Chondrocyte (in vitro differentiated cells): Measurements from ENCODE around the gene RAP1GAP. TPM values are rescaled to one million over a fixed set of nuclear protein-coding genes. Genes with fewer than 3 reads are reported as not detected.
"Not testable (repeated sequence)": the region's sequence is repeated elsewhere in the genome, so short reads cannot be mapped to it uniquely, and the experiment has no call there.

Source experiments
- DNase-seq: peaks from one replicate; pipeline ENCODE4 v3.0.0; 2021; ENCODE audit warnings: mixed read lengths, low spot score
- H3K27ac Mint-ChIP-seq: one replicate; pipeline ENCODE4 v1.8.0; 2021; ENCODE audit warnings: mild to moderate bottlenecking, moderate library complexity, mixed read lengths; ENCODE audit not compliant: unreplicated experiment
- H3K27me3 Mint-ChIP-seq: 2 replicates; pipeline ENCODE4 v1.8.0; 2021; ENCODE audit warnings: low read depth, mixed read lengths
- H3K36me3 Mint-ChIP-seq: 2 replicates; pipeline ENCODE4 v1.8.0; 2021; ENCODE audit warnings: low read depth, mixed read lengths
- H3K4me1 Mint-ChIP-seq: 2 replicates; pipeline ENCODE4 v1.8.0; 2021; ENCODE audit warnings: low read depth, mild to moderate bottlenecking, mixed read lengths
- H3K4me3 Mint-ChIP-seq: one replicate; pipeline ENCODE4 v1.8.0; 2021; ENCODE audit warnings: mild to moderate bottlenecking, moderate library complexity, mixed read lengths; ENCODE audit not compliant: unreplicated experiment
- H3K9me3 Mint-ChIP-seq: 2 replicates; pipeline ENCODE4 v1.8.0; 2021; ENCODE audit warnings: low read depth, mixed read lengths
- total RNA-seq: library from RNA; stranded (reverse); gene quantifications from 3 replicates; pipeline ENCODE4 v1.2.1, GENCODE V29; 2021
- TF ChIP-seq, protein P1 (sequence below): fragments of 200-600 bp; sonication (generic); IDR thresholded peaks from 2 replicates; pipeline ENCODE4 v1.5.0; 2021; ENCODE audit warnings: antibody characterized with exemption, mild to moderate bottlenecking, moderate library complexity

Gene RAP1GAP
- total RNA-seq, 1 donor from 2014 or later, result 1.8 TPM

DNA sequence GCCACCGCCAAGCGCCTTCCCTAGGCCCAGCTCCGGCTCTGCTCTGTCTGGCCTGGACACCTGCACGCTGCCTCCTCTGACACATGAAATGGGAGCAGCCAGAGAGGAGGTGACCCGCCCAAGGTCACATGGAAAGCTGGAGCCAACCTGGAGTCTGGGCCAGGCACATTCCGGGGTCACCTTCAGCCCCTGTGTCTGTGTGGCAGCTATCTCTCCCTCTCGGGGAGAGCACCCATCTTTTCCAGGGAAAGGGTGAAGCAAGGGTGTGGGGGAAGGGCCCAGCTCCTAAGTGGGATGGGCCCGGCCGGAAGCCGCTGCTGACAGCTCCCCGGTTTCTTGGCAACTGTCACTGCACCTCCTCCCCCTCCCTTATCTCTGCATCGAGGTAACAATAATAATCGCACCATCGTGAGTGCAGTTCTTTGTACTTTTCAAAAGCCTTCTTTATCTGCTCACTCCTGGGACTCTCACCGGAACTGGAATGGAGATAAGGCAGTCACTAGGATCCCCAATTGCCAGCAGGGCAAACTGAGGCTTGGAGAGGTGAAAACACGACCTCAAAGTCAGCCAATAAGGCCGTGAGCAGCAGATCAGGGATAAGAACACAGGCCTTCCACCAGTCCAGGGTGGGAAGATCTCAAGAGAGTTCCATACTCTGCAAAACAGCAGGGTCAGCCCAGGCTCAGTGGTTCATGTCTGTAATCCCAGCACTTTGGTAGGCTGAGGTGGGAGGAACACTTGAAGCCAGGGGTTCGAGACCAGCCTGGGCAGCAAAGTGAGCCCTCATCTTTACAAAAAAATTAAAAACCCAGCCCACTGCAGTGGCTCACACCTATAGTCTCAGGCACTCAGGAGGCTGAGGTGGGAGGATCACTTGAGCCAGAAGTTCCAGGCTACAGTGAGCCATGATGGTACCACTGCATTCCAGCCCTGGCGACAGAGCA lies 36.9 kb downstream of the RAP1GAP start:
- H3K4me3 Mint-ChIP-seq, result no peak overlapping the region

DNA sequence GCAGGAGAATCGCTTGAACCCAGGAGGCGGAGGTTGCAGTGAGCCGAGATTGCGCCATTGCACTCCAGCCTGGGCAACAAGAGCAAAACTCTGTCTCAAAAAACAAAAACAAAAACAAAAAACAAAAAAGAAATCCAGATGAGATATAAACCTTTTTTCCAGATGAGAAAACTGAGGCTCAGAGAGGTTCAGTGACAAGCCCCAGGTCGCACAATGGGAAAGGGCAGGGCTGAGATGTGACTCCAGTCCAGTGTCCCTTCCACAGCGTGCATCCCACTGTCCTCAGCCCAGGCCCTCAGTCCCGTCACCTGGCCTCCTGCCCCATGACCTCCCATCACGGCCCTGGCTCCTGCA lies 37.6 kb downstream of the RAP1GAP start:
- DNase-seq, H3K4me1 Mint-ChIP-seq, H3K36me3 Mint-ChIP-seq, H3K27ac Mint-ChIP-seq, H3K4me3 Mint-ChIP-seq, H3K9me3 Mint-ChIP-seq: not testable (repeated sequence)
- peaks cover 18% of the 10 kb centered on the region for H3K27me3 Mint-ChIP-seq

More for the DNA sequence above, 36.9 kb downstream of the RAP1GAP start:
- Mint-ChIP-seq H3K36me3 (no peaks in the 10 kb centered on the region), H3K9me3 (no peaks in the 10 kb centered on the region), H3K27ac (no peak overlapping the region), H3K4me1 (no peaks in the 10 kb centered on the region), H3K27me3 (peaks cover 18% of the 10 kb centered on the region)
- no peak for DNase-seq
- TF ChIP-seq, protein P1, sequence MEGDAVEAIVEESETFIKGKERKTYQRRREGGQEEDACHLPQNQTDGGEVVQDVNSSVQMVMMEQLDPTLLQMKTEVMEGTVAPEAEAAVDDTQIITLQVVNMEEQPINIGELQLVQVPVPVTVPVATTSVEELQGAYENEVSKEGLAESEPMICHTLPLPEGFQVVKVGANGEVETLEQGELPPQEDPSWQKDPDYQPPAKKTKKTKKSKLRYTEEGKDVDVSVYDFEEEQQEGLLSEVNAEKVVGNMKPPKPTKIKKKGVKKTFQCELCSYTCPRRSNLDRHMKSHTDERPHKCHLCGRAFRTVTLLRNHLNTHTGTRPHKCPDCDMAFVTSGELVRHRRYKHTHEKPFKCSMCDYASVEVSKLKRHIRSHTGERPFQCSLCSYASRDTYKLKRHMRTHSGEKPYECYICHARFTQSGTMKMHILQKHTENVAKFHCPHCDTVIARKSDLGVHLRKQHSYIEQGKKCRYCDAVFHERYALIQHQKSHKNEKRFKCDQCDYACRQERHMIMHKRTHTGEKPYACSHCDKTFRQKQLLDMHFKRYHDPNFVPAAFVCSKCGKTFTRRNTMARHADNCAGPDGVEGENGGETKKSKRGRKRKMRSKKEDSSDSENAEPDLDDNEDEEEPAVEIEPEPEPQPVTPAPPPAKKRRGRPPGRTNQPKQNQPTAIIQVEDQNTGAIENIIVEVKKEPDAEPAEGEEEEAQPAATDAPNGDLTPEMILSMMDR, result no peak

GRCh38 chr1:21630571-21631343 lies 38.4 kb downstream of the RAP1GAP start:
- Mint-ChIP-seq H3K4me1 (no peaks in the 10 kb centered on the region), H3K27me3 (peaks cover 18% of the 10 kb centered on the region), H3K4me3 (no peak overlapping the region), H3K27ac (no peak overlapping the region), H3K9me3 (no peaks in the 10 kb centered on the region), H3K36me3 (no peaks in the 10 kb centered on the region)
- no peak for DNase-seq
- TF ChIP-seq, protein P1, result no peak

DNA sequence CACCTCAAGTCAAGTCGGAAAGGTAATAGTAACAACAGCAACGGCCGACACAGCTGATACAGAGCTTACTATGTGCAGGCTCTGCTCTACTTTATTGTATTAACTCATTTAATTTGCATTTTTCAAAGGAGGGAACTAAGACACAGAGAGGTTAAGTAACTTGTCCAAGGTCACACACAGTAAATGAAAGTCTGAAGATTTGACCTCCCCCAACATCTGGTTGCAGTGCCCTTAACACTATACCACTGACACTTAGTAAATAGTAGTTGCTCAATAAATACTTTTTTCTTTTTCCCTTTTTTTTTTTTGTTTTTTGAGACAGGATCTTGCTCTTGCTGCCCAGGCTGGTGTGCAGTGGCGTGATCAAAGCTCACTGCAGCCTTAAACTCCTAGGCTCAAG lies 39.2 kb downstream of the RAP1GAP start:
- Mint-ChIP-seq H3K27me3 (peaks cover 18% of the 10 kb centered on the region), H3K4me3 (no peak overlapping the region), H3K4me1 (no peaks in the 10 kb centered on the region), H3K9me3 (no peaks in the 10 kb centered on the region), H3K27ac (no peak overlapping the region), H3K36me3 (no peaks in the 10 kb centered on the region)
- DNase-seq, result no peak
- TF ChIP-seq, protein P1, result no peak

DNA sequence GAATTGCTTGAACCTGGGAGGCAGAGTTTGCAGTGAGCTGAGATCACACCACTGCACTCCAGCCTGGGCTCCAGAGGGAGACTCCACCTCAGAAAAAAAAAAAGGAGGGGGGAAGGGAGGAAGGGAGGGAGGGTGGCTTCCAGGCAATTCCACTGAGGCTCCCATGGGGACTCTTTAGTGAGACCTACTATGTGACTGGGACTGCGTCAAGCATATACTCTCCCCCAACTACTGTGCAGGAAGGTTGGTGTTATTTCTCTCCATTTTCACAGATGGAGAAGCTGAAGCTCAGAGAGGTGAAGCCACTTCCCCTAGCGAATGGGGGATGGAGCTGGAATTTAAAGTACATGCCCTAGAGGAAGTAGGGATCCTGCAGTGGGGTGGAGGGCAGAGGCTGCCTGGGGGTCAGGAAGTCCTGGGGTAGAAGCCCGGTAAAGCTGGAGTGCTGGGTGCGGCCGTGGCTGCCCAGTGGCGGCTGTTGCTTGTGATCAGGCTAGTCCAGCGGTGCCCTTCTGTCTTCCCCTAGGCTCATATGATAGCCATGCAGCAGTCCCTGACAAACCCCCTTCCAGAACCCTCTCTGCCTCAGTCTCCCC lies 40.3 kb downstream of the RAP1GAP start:
- Mint-ChIP-seq H3K4me3 (no peak overlapping the region), H3K4me1 (no peaks in the 10 kb centered on the region), H3K9me3 (no peaks in the 10 kb centered on the region), H3K27ac (no peak overlapping the region), H3K36me3 (no peaks in the 10 kb centered on the region), H3K27me3 (peaks cover 14% of the 10 kb centered on the region)
- TF ChIP-seq, protein P1, result no peak
- no peak for DNase-seq
